SK-N-MC (cell line): ENCODE results near the gene CMIP.

Experiments
- EZH2 ChIP-seq: fragments of 200-600 bp; sonication (generic); IDR thresholded peaks from one replicate; pipeline ENCODE4 v1.6.1; 2017; ENCODE audit warnings: antibody characterized with exemption
- POLR2AphosphoS5 ChIP-seq: IDR thresholded peaks from 2 replicates; pipeline ENCODE4 v1.6.1; 2012; ENCODE audit warnings: mild to moderate bottlenecking, low read depth, low read length, borderline replicate concordance

DNA sequence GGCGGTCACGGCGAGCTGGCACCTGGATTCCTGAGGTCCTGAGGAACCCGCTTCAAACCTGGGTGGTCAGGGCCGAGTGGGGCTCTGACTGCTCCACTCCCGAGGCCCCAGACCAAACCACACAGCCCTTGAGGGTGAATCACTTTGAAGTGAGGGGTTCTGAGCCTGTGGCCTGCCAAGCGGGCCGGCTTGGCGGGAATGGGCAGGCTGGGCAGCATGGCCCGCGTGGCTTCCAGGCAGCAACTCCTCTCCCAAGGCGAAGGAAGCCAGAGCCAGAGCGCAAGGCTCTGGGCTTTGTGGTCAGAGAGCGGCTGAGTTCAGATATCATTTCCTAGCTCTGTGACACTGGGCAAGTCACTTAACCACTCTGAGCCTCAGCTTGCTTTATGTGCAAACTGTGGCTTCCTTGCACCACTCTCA, 42.7 kb downstream of the CMIP start:
- TF ChIP-seq POLR2AphosphoS5: no peak
- no peak for TF ChIP-seq EZH2
